Liver (tissue), 9 donors: Measurements from ENCODE around the gene RAB37. TPM values are rescaled to one million over a fixed set of nuclear protein-coding genes. Genes with fewer than 3 reads are reported as not detected.

Experiments
- DNase-seq: peaks from one replicate; pipeline ENCODE4 v3.0.0-alpha.2; 2017; ENCODE audit warnings: low spot score
- H3K27ac ChIP-seq, 2 donors: one replicate each; pipeline ENCODE4 v1.7.0; 2013; ENCODE audit warnings: inconsistent platforms in 2 of 2, low read length in 2 of 2, control low read depth in 1 of 2, low read depth in 1 of 2, mild to moderate bottlenecking in 1 of 2
- H3K27me3 ChIP-seq, 4 donors: one replicate each; pipeline versions ENCODE4 v1.6.1 to v1.7.0; 2013; ENCODE audit warnings: low read length in 3 of 4, inconsistent platforms in 1 of 4, mild to moderate bottlenecking in 1 of 4, moderate library complexity in 1 of 4; ENCODE audit not compliant: control insufficient read depth in 4 of 4, insufficient read depth in 4 of 4
- H3K36me3 ChIP-seq, 4 donors: one replicate each; pipeline versions ENCODE4 v1.6.1 to v1.7.0; 2013; ENCODE audit warnings: low read length in 3 of 4, mild to moderate bottlenecking in 3 of 4, low read depth in 1 of 4, moderate library complexity in 1 of 4; ENCODE audit not compliant: control insufficient read depth in 4 of 4, insufficient read depth in 3 of 4
- H3K4me1 ChIP-seq, 4 donors: one replicate each; pipeline versions ENCODE4 v1.6.1 to v1.7.0; 2013; ENCODE audit warnings: low read length in 3 of 4, mild to moderate bottlenecking in 3 of 4, moderate library complexity in 1 of 4; ENCODE audit not compliant: control insufficient read depth in 4 of 4, insufficient read depth in 4 of 4
- H3K4me3 ChIP-seq, 3 donors: one replicate each; pipeline versions ENCODE4 v1.6.1 to v1.7.0; 2013; ENCODE audit warnings: low read length in 3 of 3, control low read depth in 1 of 3, low read depth in 1 of 3, mild to moderate bottlenecking in 1 of 3
- H3K9ac ChIP-seq, 2 donors: one replicate each; pipeline ENCODE4 v1.7.0; 2013; ENCODE audit warnings: low read length in 2 of 2, mild to moderate bottlenecking in 2 of 2, moderate library complexity in 2 of 2, control low read depth in 1 of 2, low read depth in 1 of 2
- H3K9me3 ChIP-seq, 4 donors: one replicate each; pipeline versions ENCODE4 v1.6.1 to v1.7.0; 2013; ENCODE audit warnings: low read length in 3 of 4; ENCODE audit not compliant: control insufficient read depth in 4 of 4
- EGR1 ChIP-seq, 2 donors: IDR thresholded peaks; 2 replicates each; pipeline ENCODE4 v1.6.1; 2016 to 2018; ENCODE audit warnings: antibody characterized with exemption in 2 of 2, low read depth in 2 of 2
- FOXA1 ChIP-seq: IDR thresholded peaks from 2 replicates; pipeline ENCODE4 v1.6.1; 2016; ENCODE audit warnings: antibody characterized with exemption
- FOXA2 ChIP-seq: IDR thresholded peaks from 2 replicates; pipeline ENCODE4 v1.6.1; 2016; ENCODE audit warnings: antibody characterized with exemption
- GABPA ChIP-seq, 2 donors: IDR thresholded peaks in 1 of 2; conservative IDR thresholded peaks in 1 of 2; 2 replicates each; pipeline ENCODE4 v1.6.1; 2016; ENCODE audit warnings: antibody characterized with exemption in 2 of 2, mild to moderate bottlenecking in 1 of 2, moderate library complexity in 1 of 2
- HNF4A ChIP-seq, 2 donors: conservative IDR thresholded peaks; 2 replicates each; pipeline ENCODE4 v1.6.1; 2016; ENCODE audit warnings: antibody characterized with exemption in 2 of 2, mild to moderate bottlenecking in 2 of 2
- HNF4G ChIP-seq: IDR thresholded peaks from 2 replicates; pipeline ENCODE4 v1.6.1; 2016; ENCODE audit warnings: antibody characterized with exemption
- JUND ChIP-seq, 2 donors: IDR thresholded peaks; 2 replicates each; pipeline ENCODE4 v1.6.1; 2016; ENCODE audit warnings: antibody characterized with exemption in 2 of 2
- NR2F2 ChIP-seq: IDR thresholded peaks from 2 replicates; pipeline ENCODE4 v1.6.1; 2016; ENCODE audit warnings: antibody characterized with exemption
- RAD21 ChIP-seq, 2 donors: IDR thresholded peaks; 2 replicates each; pipeline ENCODE4 v1.6.1; 2016; ENCODE audit warnings: antibody characterized with exemption in 2 of 2, mild to moderate bottlenecking in 2 of 2
- REST ChIP-seq: IDR thresholded peaks from 2 replicates; pipeline ENCODE4 v1.6.1; 2016; ENCODE audit warnings: antibody characterized with exemption, mild to moderate bottlenecking
- RXRA ChIP-seq, 2 donors: IDR thresholded peaks; 2 replicates each; pipeline ENCODE4 v1.6.1; 2017 to 2018; ENCODE audit warnings: antibody characterized with exemption in 2 of 2, mild to moderate bottlenecking in 1 of 2
- SP1 ChIP-seq: IDR thresholded peaks from 2 replicates; pipeline ENCODE4 v1.6.1; 2018; ENCODE audit warnings: antibody characterized with exemption, mild to moderate bottlenecking
- TAF1 ChIP-seq: conservative IDR thresholded peaks from 2 replicates; pipeline ENCODE4 v1.6.1; 2016; ENCODE audit warnings: antibody characterized with exemption, mild to moderate bottlenecking
- YY1 ChIP-seq: IDR thresholded peaks from 2 replicates; pipeline ENCODE4 v1.6.1; 2016; ENCODE audit warnings: antibody characterized with exemption, mild to moderate bottlenecking
- ZBTB33 ChIP-seq: IDR thresholded peaks from 2 replicates; pipeline ENCODE4 v1.6.1; 2016; ENCODE audit warnings: antibody characterized with exemption
- WGBS: extraction: QIAGEN DNeasy Blood & Tissue Kit; methylation state at CpG from one replicate; pipeline ENCODE4 v1.1.7; 2013; 5-methylcytosine and 5-hydroxymethylcytosine counted together
- polyA plus RNA-seq, 2 donors: library from polyadenylated mRNA; stranded (reverse) in 1 of 2; unstranded in 1 of 2; fragments of 200-250 nt in 1 of 2; fragments of >200 nt in 1 of 2; fragmentation: Nextera tagmentation in 1 of 2; extraction: Ambion mirVana in 1 of 2; gene quantifications; one replicate each; pipeline versions ENCODE4 v1.2.1 to v1.2.3, GENCODE V29; 2013 to 2015
- total RNA-seq, 2 donors: library from RNA; depleted of rRNA; stranded (reverse); fragments of >200 nt; gene quantifications; one replicate each; pipeline ENCODE4 v1.2.3, GENCODE V29; 2014
- TF ChIP-seq, protein P1 (sequence below): fragments of 150-350 bp; IDR thresholded peaks from 2 replicates; pipeline ENCODE4 v1.5.1; 2017; ENCODE audit warnings: improper control_type of control experiment, low read depth, low read length; ENCODE audit not compliant: missing input control
- TF ChIP-seq, protein P2 (sequence below): IDR thresholded peaks from 2 replicates; pipeline ENCODE4 v1.6.1; 2016; ENCODE audit warnings: antibody characterized with exemption
- TF ChIP-seq, protein P3 (sequence below): IDR thresholded peaks from 2 replicates; pipeline ENCODE4 v1.6.1; 2016; ENCODE audit warnings: antibody characterized with exemption
- donor health status: healthy.
- donor health status: healthy.
- donor health status: healthy.
- donor health status: healthy.
- donor health status: healthy.

Gene RAB37
- total and polyA plus RNA-seq, 4 donors = 5.1 to 8.8 (median 5.6) TPM

DNA sequence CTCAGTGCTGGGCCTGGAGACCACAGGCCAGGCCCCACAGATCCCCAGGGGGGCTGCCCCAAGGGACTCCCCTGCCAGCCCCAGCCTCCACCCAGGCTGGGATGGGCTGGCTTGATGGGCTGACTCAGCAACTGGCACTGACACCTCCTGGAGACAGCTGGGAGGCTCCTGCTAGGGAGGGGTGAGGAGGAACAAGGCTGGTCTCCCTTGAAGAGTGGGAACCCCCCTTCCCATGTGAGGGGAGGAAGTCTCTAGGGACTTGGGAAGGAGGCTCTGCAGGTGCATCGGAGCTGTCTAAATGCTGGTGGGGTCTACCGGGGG, 21.8 kb downstream of the RAB37 start:
- Histone ChIP-seq H3K4me1 (peaks cover 53 to 93% (median 81%) of the 10 kb centered on the region in 4 donors), H3K4me3 (no peak overlapping the region), H3K9ac (no peak overlapping the region), H3K27me3 (no peaks in the 10 kb centered on the region), H3K36me3 (no peaks in the 10 kb centered on the region), H3K27ac (peak overlapping the region; percentile 75 to 76), H3K9me3 (no peaks in the 10 kb centered on the region)
- TF ChIP-seq GABPA (IDR thresholded peaks at IDR 0.05 in 1 of 2, conservative IDR thresholded peaks at IDR 0.05 in 1 of 2) = no peak
- TF ChIP-seq, protein P1, sequence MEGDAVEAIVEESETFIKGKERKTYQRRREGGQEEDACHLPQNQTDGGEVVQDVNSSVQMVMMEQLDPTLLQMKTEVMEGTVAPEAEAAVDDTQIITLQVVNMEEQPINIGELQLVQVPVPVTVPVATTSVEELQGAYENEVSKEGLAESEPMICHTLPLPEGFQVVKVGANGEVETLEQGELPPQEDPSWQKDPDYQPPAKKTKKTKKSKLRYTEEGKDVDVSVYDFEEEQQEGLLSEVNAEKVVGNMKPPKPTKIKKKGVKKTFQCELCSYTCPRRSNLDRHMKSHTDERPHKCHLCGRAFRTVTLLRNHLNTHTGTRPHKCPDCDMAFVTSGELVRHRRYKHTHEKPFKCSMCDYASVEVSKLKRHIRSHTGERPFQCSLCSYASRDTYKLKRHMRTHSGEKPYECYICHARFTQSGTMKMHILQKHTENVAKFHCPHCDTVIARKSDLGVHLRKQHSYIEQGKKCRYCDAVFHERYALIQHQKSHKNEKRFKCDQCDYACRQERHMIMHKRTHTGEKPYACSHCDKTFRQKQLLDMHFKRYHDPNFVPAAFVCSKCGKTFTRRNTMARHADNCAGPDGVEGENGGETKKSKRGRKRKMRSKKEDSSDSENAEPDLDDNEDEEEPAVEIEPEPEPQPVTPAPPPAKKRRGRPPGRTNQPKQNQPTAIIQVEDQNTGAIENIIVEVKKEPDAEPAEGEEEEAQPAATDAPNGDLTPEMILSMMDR = no peak
- TF ChIP-seq EGR1 (IDR thresholded peaks at IDR 0.05; ENCODE audit: low read depth in 2 of 2) = no peak
- TF ChIP-seq YY1 = no peak
- no peak for TF ChIP-seq TAF1
- 78% methylated on average over 2 of the region's 2 CpGs for WGBS
- no peak for DNase-seq

GRCh38 chr17:74759243-74759801, 22.3 kb downstream of the RAB37 start:
- Histone ChIP-seq H3K9me3 (no peaks in the 10 kb centered on the region), H3K9ac (no peak overlapping the region), H3K27ac (peak overlapping the region; percentile 51 to 75), H3K36me3 (no peaks in the 10 kb centered on the region), H3K4me1 (peaks cover 57 to 95% (median 86%) of the 10 kb centered on the region in 4 donors), H3K27me3 (no peaks in the 10 kb centered on the region), H3K4me3 (no peak overlapping the region)
- DNase-seq = no peak
- 67% methylated on average over 9 of the region's 9 CpGs for WGBS
- no peak for TF ChIP-seq RXRA (IDR thresholded peaks at IDR 0.05)
- no peak for TF ChIP-seq TAF1
- TF ChIP-seq, protein P2, sequence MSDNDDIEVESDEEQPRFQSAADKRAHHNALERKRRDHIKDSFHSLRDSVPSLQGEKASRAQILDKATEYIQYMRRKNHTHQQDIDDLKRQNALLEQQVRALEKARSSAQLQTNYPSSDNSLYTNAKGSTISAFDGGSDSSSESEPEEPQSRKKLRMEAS = no peak
- TF ChIP-seq HNF4G = no peak
- TF ChIP-seq ZBTB33 = no peak
- TF ChIP-seq RAD21 (IDR thresholded peaks at IDR 0.05) = no peak
- no peak for TF ChIP-seq REST
- no peak for TF ChIP-seq YY1
- TF ChIP-seq HNF4A (conservative IDR thresholded peaks at IDR 0.05) = no peak
- no peak for TF ChIP-seq SP1
- TF ChIP-seq FOXA1 = no peak
- TF ChIP-seq EGR1 (IDR thresholded peaks at IDR 0.05; ENCODE audit: low read depth in 2 of 2) = no peak
- TF ChIP-seq NR2F2 = no peak
- TF ChIP-seq JUND (IDR thresholded peaks at IDR 0.05) = no peak
- TF ChIP-seq, protein P3, sequence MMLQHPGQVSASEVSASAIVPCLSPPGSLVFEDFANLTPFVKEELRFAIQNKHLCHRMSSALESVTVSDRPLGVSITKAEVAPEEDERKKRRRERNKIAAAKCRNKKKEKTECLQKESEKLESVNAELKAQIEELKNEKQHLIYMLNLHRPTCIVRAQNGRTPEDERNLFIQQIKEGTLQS = no peak
- no peak for TF ChIP-seq FOXA2
- no peak for TF ChIP-seq GABPA (IDR thresholded peaks at IDR 0.05 in 1 of 2, conservative IDR thresholded peaks at IDR 0.05 in 1 of 2)
- TF ChIP-seq, protein P1 = no peak
